OCI-LY1 (cell line): ENCODE results near the gene CTXND2.

ENCODE experiments used
- H2AFZ ChIP-seq: fragments of 200-600 bp; sonication (generic), shearing (Covaris generic); 2 replicates; pipeline ENCODE4 v1.6.0; 2014; ENCODE audit warnings: antibody characterized with exemption, mild to moderate bottlenecking, low read length
- H3F3A ChIP-seq: fragments of 200-600 bp; sonication (generic), shearing (Covaris generic); 2 replicates; pipeline ENCODE4 v1.6.0; 2014; ENCODE audit warnings: mild to moderate bottlenecking, antibody characterized with exemption, low read length, moderate library complexity; ENCODE audit not compliant: insufficient read depth
- H3K27ac ChIP-seq: fragments of 200-600 bp; sonication (generic); 2 replicates; pipeline ENCODE4 v1.5.1; 2014; ENCODE audit warnings: low read length, mixed run types, mild to moderate bottlenecking, low read depth; ENCODE audit not compliant: poor library complexity, severe bottlenecking
- H3K27me3 ChIP-seq: fragments of 200-600 bp; sonication (generic); 2 replicates; pipeline ENCODE4 v1.6.0; 2014; ENCODE audit warnings: antibody characterized with exemption, mild to moderate bottlenecking, low read length, moderate library complexity; ENCODE audit not compliant: insufficient read depth
- H3K36me3 ChIP-seq: fragments of 200-600 bp; sonication (generic); 2 replicates; pipeline ENCODE4 v1.6.1; 2014; ENCODE audit warnings: mild to moderate bottlenecking, antibody characterized with exemption, low read length, moderate library complexity, mixed read lengths; ENCODE audit not compliant: insufficient read depth
- H3K4me1 ChIP-seq: fragments of 200-600 bp; sonication (generic); 2 replicates; pipeline ENCODE4 v1.5.1; 2014; ENCODE audit warnings: mild to moderate bottlenecking, low read length, moderate library complexity; ENCODE audit not compliant: insufficient read depth, severe bottlenecking
- H3K4me2 ChIP-seq: fragments of 200-600 bp; sonication (generic), shearing (Covaris generic); 2 replicates; pipeline ENCODE4 v1.6.1; 2014; ENCODE audit warnings: low read length
- H3K4me3 ChIP-seq: fragments of 200-600 bp; sonication (generic); 2 replicates; pipeline ENCODE4 v1.5.1; 2014; ENCODE audit warnings: low read length, low read depth, mild to moderate bottlenecking, mixed read lengths; ENCODE audit not compliant: poor library complexity, severe bottlenecking
- H3K79me2 ChIP-seq: fragments of 200-600 bp; shearing (Covaris generic); 2 replicates; pipeline ENCODE4 v1.6.1; 2016; ENCODE audit warnings: mixed run types, low read length, mixed read lengths; ENCODE audit not compliant: insufficient read depth
- H3K9ac ChIP-seq: fragments of 200-600 bp; sonication (generic), shearing (Covaris generic); 2 replicates; pipeline ENCODE4 v1.6.1; 2014; ENCODE audit warnings: mild to moderate bottlenecking, low read length, mixed read lengths
- H3K9me2 ChIP-seq: fragments of 200-600 bp; sonication (generic), shearing (Covaris generic); 2 replicates; pipeline ENCODE4 v1.6.1; 2014; ENCODE audit warnings: low read depth, mild to moderate bottlenecking, low read length, mixed read lengths
- H3K9me3 ChIP-seq: fragments of 200-600 bp; shearing (Covaris generic); 2 replicates; pipeline ENCODE4 v1.6.1; 2014; ENCODE audit warnings: low read length, mixed read lengths
- H4K20me1 ChIP-seq: fragments of 200-600 bp; sonication (generic), shearing (Covaris generic); 2 replicates; pipeline ENCODE4 v1.6.0; 2016; ENCODE audit warnings: mild to moderate bottlenecking, low read length; ENCODE audit not compliant: insufficient read depth
- EZH2 ChIP-seq: fragments of 200-600 bp; sonication (generic), shearing (Covaris generic); IDR thresholded peaks from 2 replicates; pipeline ENCODE4 v1.8.0; 2017; ENCODE audit warnings: borderline replicate concordance, mixed run types, mild to moderate bottlenecking, antibody characterized with exemption, low read length, moderate library complexity, mixed read lengths
- TF ChIP-seq, protein P1 (sequence below): fragments of 200-600 bp; sonication (generic), shearing (Covaris generic); IDR thresholded peaks from 2 replicates; pipeline ENCODE4 v1.5.1; 2017; ENCODE audit warnings: mild to moderate bottlenecking, antibody characterized with exemption, low read length, moderate library complexity, mixed read lengths

CTXND2 gene

DNA sequence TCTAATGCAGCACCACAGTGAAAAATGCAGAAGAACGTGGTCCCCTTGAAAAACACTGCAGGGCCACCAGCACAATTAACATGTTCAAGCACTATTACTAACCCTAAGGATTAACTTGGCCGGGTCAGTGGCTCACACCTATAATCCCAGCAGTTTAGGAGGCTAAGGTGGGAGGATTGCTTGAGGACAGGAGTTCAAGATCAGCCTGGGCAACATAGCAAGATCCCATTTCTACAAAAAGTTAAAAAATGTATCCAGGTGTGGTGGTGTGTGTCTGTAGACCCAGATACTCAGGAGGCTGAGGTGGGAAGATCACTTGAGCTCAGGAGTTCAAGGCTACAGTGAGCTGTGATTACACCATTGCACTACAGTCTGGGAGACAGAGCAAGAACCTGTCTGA is 13.4 kb upstream of the CTXND2 start:
- TF ChIP-seq, protein P1, sequence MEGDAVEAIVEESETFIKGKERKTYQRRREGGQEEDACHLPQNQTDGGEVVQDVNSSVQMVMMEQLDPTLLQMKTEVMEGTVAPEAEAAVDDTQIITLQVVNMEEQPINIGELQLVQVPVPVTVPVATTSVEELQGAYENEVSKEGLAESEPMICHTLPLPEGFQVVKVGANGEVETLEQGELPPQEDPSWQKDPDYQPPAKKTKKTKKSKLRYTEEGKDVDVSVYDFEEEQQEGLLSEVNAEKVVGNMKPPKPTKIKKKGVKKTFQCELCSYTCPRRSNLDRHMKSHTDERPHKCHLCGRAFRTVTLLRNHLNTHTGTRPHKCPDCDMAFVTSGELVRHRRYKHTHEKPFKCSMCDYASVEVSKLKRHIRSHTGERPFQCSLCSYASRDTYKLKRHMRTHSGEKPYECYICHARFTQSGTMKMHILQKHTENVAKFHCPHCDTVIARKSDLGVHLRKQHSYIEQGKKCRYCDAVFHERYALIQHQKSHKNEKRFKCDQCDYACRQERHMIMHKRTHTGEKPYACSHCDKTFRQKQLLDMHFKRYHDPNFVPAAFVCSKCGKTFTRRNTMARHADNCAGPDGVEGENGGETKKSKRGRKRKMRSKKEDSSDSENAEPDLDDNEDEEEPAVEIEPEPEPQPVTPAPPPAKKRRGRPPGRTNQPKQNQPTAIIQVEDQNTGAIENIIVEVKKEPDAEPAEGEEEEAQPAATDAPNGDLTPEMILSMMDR, result no peak
- TF ChIP-seq EZH2, result no peak
- Histone ChIP-seq H3K27ac (no peak overlapping the region), H2AFZ (no peak overlapping the region), H3K4me2 (no peak overlapping the region), H3K36me3 (0 out of 2 replicates have a peak, but pooled peaks cover 3% of the 10 kb centered on the region), H3K27me3 (no peaks in the 10 kb centered on the region), H3K9me2 (no peaks in the 10 kb centered on the region), H4K20me1 (no peaks in the 10 kb centered on the region), H3F3A (no peaks in the 10 kb centered on the region), H3K9me3 (no peaks in the 10 kb centered on the region), H3K4me3 (no peak overlapping the region), H3K9ac (no peak overlapping the region), H3K79me2 (peaks cover 18% of the 10 kb centered on the region), H3K4me1 (peaks cover 21% of the 10 kb centered on the region)

DNA sequence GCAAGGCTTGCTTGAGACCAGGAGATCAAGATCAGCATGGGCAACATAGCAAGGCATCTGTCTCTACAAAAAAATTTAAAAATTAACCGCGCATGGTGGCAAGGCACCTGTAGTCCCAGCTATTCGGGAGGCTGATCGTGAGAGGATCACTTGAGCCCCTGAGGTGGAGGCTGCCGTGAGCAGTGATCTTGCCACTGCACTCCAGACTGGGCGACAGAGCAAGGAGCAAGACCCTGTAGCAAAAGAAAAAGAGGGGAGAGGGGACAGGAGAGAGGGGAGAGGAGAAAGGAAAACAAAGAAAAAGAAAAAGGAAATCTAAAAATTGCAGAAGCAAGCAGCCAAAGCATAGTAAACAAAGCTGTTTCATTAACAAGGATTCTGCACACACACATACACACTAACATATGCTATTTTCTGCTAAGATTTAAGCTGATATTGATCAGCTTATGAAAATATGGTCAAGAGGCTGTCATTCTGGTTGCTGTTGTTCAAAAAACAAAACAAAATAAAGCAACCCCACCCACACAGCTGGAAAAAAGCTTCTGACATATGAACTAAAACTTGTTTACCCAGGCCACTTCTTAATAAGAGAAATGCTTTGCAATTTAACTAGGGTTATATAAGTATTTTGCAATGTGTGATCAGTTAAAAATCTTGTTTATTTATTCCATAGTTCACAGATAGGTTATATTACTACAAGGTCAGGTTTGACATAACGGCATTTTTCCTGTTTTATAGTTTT is 12.3 kb upstream of the CTXND2 start:
- H3K79me2 ChIP-seq, result peaks cover 18% of the 10 kb centered on the region

DNA sequence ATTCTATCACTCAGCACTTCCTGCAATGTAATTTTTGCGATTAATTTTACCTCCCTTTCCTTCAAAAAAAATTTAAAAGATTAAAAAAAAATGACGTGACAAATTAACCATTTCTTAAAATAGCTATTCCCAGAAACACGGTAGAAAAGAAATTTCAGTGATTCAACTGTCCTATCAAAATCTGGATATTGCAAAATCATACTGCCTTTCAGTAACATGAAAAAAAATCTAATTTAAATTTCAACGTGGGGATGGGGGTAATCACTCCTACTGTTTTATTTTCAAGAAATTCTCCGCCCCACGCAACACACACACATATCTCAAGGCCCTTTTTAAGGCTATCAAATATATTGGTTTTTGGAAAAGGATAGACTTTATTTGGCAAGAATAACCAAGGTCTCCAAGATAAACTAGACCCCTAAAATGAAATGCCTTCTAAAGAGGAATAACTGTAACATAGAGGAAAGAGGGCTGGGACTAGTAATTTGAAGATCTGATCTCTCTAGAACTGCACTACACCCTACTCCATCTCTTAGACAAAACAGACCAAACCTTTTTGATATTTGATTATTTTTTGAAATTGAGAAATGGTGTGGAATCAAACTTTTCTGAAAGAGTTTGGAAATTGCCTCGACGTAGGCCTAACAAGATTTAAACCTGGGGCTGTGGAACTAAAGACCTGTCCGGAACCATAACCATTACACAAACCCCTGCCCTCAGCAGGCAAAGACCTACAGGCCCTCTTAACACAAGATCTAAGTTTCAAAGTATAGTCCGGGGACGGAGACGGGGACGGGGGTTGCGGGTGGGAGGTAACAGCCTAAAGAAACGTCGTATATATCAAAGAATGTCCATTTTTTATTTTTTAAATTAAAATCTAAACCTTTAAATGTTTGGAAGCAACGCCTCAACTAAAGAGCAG is 11.5 kb upstream of the CTXND2 start:
- H3K27ac ChIP-seq, result peak overlapping the region; percentile 78
- H3K27me3 ChIP-seq, result no peaks in the 10 kb centered on the region
- H3K9ac ChIP-seq, result peak overlapping the region; percentile 73
- H3K9me2 ChIP-seq, result no peaks in the 10 kb centered on the region
- H3F3A ChIP-seq, result no peaks in the 10 kb centered on the region
- peak overlapping the region; percentile 80 for H3K4me3 ChIP-seq
- H4K20me1 ChIP-seq, result no peaks in the 10 kb centered on the region
- no peak overlapping the region for H2AFZ ChIP-seq
- 0 out of 2 replicates have a peak, but pooled peaks cover 3% of the 10 kb centered on the region for H3K36me3 ChIP-seq
- no peaks in the 10 kb centered on the region for H3K9me3 ChIP-seq
- no peak for TF ChIP-seq EZH2
- TF ChIP-seq, protein P1, result no peak
- H3K4me2 ChIP-seq, result peak overlapping the region; percentile 96
- H3K4me1 ChIP-seq, result peaks cover 21% of the 10 kb centered on the region
- peaks cover 18% of the 10 kb centered on the region for H3K79me2 ChIP-seq

More for the DNA sequence above, 12.3 kb upstream of the CTXND2 start:
- peak overlapping the region; percentile 96 for H3K4me2 ChIP-seq
- no peak for TF ChIP-seq EZH2
- TF ChIP-seq, protein P1, result no peak
- peak overlapping the region; percentile 12 for H3K27ac ChIP-seq
- H3K9me2 ChIP-seq, result no peaks in the 10 kb centered on the region
- H4K20me1 ChIP-seq, result no peaks in the 10 kb centered on the region
- no peaks in the 10 kb centered on the region for H3K27me3 ChIP-seq
- H3K36me3 ChIP-seq, result 0 out of 2 replicates have a peak, but pooled peaks cover 3% of the 10 kb centered on the region
- H3K4me3 ChIP-seq, result peak overlapping the region; percentile 80
- H3K9ac ChIP-seq, result peak overlapping the region; percentile 73
- peaks cover 21% of the 10 kb centered on the region for H3K4me1 ChIP-seq
- H3K9me3 ChIP-seq, result no peaks in the 10 kb centered on the region
- H2AFZ ChIP-seq, result no peak overlapping the region
- H3F3A ChIP-seq, result no peaks in the 10 kb centered on the region
